Endothelial cell of umbilical vein (primary cell): ENCODE results near the gene BTAF1. TPM values are rescaled to one million over a fixed set of nuclear protein-coding genes. Genes with fewer than 3 reads are reported as not detected.

Experiments
- BruUV-seq: library from RNA; stranded (reverse); fragments of 400-500 nt; replicated peaks from 2 replicates; lab custom pipeline; 2021; lab: Mats Ljungman, UMichigan
- CTCF ChIA-PET: fragments of 300-600, 350-600 bp; sonication (Branson Sonifier 250); formaldehyde crosslinking; loops from one replicate; lab custom pipeline; 2021; ENCODE audit warnings: antibody characterized with exemption, inconsistent platforms; lab: Charles Lee
- POLR2A ChIA-PET: fragments of 300-600, 350-600 bp; sonication (Branson Sonifier 250); formaldehyde crosslinking; loops from one replicate; lab custom pipeline; 2021; ENCODE audit warnings: antibody characterized with exemption, inconsistent platforms; lab: Charles Lee
- DNase-seq: peaks from one replicate; pipeline ENCODE4 v3.0.0-alpha.2; 2011; ENCODE audit warnings: low read depth, low spot score
- FAIRE-seq: peaks from 2 replicates; lab custom pipeline; 2011; peaks lifted over from hg19 to GRCh38; lab: Jason Lieb, UNC
- H2AFZ ChIP-seq: 2 replicates; pipeline ENCODE4 v1.6.0; 2012; ENCODE audit warnings: low read depth, low read length, control low read depth, inconsistent platforms
- H3K27ac ChIP-seq: 2 replicates; pipeline ENCODE4 v1.5.1; 2011; ENCODE audit warnings: low read depth, mild to moderate bottlenecking, control low read depth, low read length, moderate library complexity; ENCODE audit not compliant: insufficient read depth
- H3K27me3 ChIP-seq, 2 experiments: 2 replicates each; pipeline versions ENCODE4 v1.6.0 to v1.6.1; 2011; ENCODE audit warnings: low read length in 2 of 2, mixed read lengths in 1 of 2; ENCODE audit not compliant: control insufficient read depth in 2 of 2, insufficient read depth in 2 of 2
- H3K36me3 ChIP-seq, 2 experiments: 2 replicates in 1 of 2; 3 replicates in 1 of 2; pipeline ENCODE4 v1.5.1; 2011; ENCODE audit warnings: low read length in 2 of 2, mild to moderate bottlenecking in 1 of 2, moderate library complexity in 1 of 2; ENCODE audit not compliant: control insufficient read depth in 2 of 2, insufficient read depth in 2 of 2; ENCODE audit errors: extremely low read depth in 1 of 2
- H3K4me1 ChIP-seq: 3 replicates; pipeline ENCODE4 v1.5.1; 2011; ENCODE audit warnings: mild to moderate bottlenecking, low read length; ENCODE audit not compliant: control insufficient read depth, insufficient read depth; ENCODE audit errors: extremely low read depth
- H3K4me2 ChIP-seq: 2 replicates; pipeline ENCODE4 v1.6.1; 2011; ENCODE audit warnings: low read length, control low read depth, mixed read lengths; ENCODE audit not compliant: insufficient read depth
- H3K4me3 ChIP-seq, 3 experiments: fragments of 200-600 bp in 1 of 3; sonication (generic), shearing (Covaris generic) in 1 of 3; replicated peaks in 1 of 3; 2 replicates each; pipeline ENCODE4 v1.5.1; 2011 to 2016; ENCODE audit warnings: control low read depth in 3 of 3, low read length in 3 of 3, mild to moderate bottlenecking in 2 of 3, inconsistent platforms in 1 of 3, low read depth in 1 of 3, moderate library complexity in 1 of 3; ENCODE audit not compliant: insufficient read depth in 1 of 3
- H3K79me2 ChIP-seq: 2 replicates; pipeline ENCODE4 v1.6.0; 2012; ENCODE audit warnings: low read length, inconsistent platforms; ENCODE audit not compliant: control insufficient read depth, insufficient read depth
- H3K9ac ChIP-seq: replicated peaks from 2 replicates; pipeline ENCODE3; 2011; ENCODE audit warnings: low read length, control low read depth; ENCODE audit not compliant: insufficient read depth; ENCODE audit errors: extremely low read depth
- H3K9me1 ChIP-seq: replicated peaks from 3 replicates; pipeline ENCODE4 v1.6.0; 2011; ENCODE audit warnings: mild to moderate bottlenecking, low read length; ENCODE audit not compliant: control insufficient read depth, insufficient read depth; ENCODE audit errors: extremely low read depth
- H3K9me3 ChIP-seq: replicated peaks from 2 replicates; pipeline ENCODE4 v1.5.1; 2012; ENCODE audit warnings: low read length, inconsistent platforms; ENCODE audit not compliant: control insufficient read depth, insufficient read depth
- H4K20me1 ChIP-seq: replicated peaks from 2 replicates; pipeline ENCODE3; 2011; ENCODE audit warnings: mild to moderate bottlenecking, low read length; ENCODE audit not compliant: control insufficient read depth, insufficient read depth; ENCODE audit errors: extremely low read depth
- CTCF ChIP-seq, 2 donors: IDR thresholded peaks; 1 replicate in 1 of 2; 2 replicates in 1 of 2; pipeline ENCODE4 v1.5.1; 2011; ENCODE audit warnings: low read length in 2 of 2, mild to moderate bottlenecking in 2 of 2, moderate library complexity in 2 of 2, control low read depth in 1 of 2, inconsistent platforms in 1 of 2, low read depth in 1 of 2; ENCODE audit not compliant: insufficient read depth in 1 of 2; ENCODE audit errors: extremely low read depth in 1 of 2
- EZH2 ChIP-seq: IDR thresholded peaks from 2 replicates; pipeline ENCODE4 v1.6.1; 2012; ENCODE audit warnings: borderline replicate concordance, low read depth, mild to moderate bottlenecking, moderate library complexity, low read length, inconsistent platforms; ENCODE audit not compliant: severe bottlenecking
- FOS ChIP-seq: IDR thresholded peaks from 2 replicates; pipeline ENCODE4 v1.6.1; 2011; ENCODE audit warnings: mild to moderate bottlenecking, low read length, moderate library complexity, borderline replicate concordance; ENCODE audit not compliant: insufficient read depth
- GATA2 ChIP-seq: IDR thresholded peaks from 2 replicates; pipeline ENCODE4 v1.7.0; 2011; ENCODE audit warnings: low read depth, mild to moderate bottlenecking, moderate library complexity, mixed read lengths, low read length; ENCODE audit not compliant: insufficient read length, insufficient read depth
- JUN ChIP-seq: IDR thresholded peaks from 2 replicates; pipeline ENCODE4 v1.6.1; 2011; ENCODE audit warnings: borderline replicate concordance, low read depth; ENCODE audit not compliant: insufficient read length, insufficient read depth
- MAX ChIP-seq: IDR thresholded peaks from 2 replicates; pipeline ENCODE4 v1.6.1; 2011; ENCODE audit not compliant: insufficient read depth, insufficient read length
- MYC ChIP-seq: IDR thresholded peaks from one replicate; pipeline ENCODE4 v1.6.1; 2011; ENCODE audit warnings: mild to moderate bottlenecking, low read depth, low read length
- POLR2A ChIP-seq: IDR thresholded peaks from 2 replicates; pipeline ENCODE4 v1.6.1; 2012; ENCODE audit warnings: low read depth, mild to moderate bottlenecking, control low read depth, low read length
- POLR2AphosphoS5 ChIP-seq: IDR thresholded peaks from 2 replicates; pipeline ENCODE4 v1.6.1; 2012; ENCODE audit warnings: low read depth, mild to moderate bottlenecking, control low read depth, low read length, moderate library complexity; ENCODE audit not compliant: insufficient read depth
- dilution Hi-C: fragments of 300-500 bp; cut with MboI; formaldehyde crosslinking; loops from one replicate; pipeline ENCODE4 v1.15.0; 2019; ENCODE audit warnings: low sequenced_read_pairs; ENCODE audit not compliant: extremely low pct_ligation_motif_present
- intact Hi-C: fragments of 100-400 bp; cut with micrococcal nuclease; formaldehyde crosslinking; loops from one replicate; pipeline ENCODE4 v1.10.0; 2022
- polyA plus RNA-seq, 4 experiments: library from polyadenylated mRNA; depleted of rRNA in 3 of 4; stranded (reverse) in 3 of 4; unstranded in 1 of 4; fragments of >200 nt; gene quantifications; 2 replicates each; pipeline versions ENCODE4 v1.2.1 to v1.2.3, GENCODE V29; 2011 to 2012; ENCODE audit warnings: missing spikeins in 1 of 4
- total RNA-seq: library from RNA; stranded (reverse); gene quantifications from 2 replicates; pipeline ENCODE4 v1.2.3, GENCODE V29; 2021

The BTAF1 gene
- total and polyA plus RNA-seq, 2 donors (not counting 3 experiments of a cell fraction or from before 2014, with no cell fraction given), result 9.9 to 23.1 TPM

- no TSS peak for BruUV-seq
- intact Hi-C loops, result no loop called here
Observed at GRCh38 chr10:91932737-91933136, 9.2 kb downstream of the BTAF1 start.

GRCh38 chr10:91935886-91936285, 12.3 kb downstream of the BTAF1 start:
- H3K9me1 ChIP-seq, result no peaks in the 10 kb centered on the region
- ChIA-PET POLR2A (no interaction called here), CTCF (interaction anchor here (0.5 to 1.2 kb wide), 2 partner anchors 12 to 317 kb away, joined by 4 read pairs; partner anchors contain the start of gene BTAF1)
- H3K9me3 ChIP-seq, result no peaks in the 10 kb centered on the region
- peaks cover 59% of the 10 kb centered on the region for H3K79me2 ChIP-seq
- intact Hi-C loops (no loop called here), dilution Hi-C loops (no loop called here)
- H2AFZ ChIP-seq, result no peak overlapping the region
- H3K4me2 ChIP-seq, result no peak overlapping the region
- H3K27ac ChIP-seq, result no peak overlapping the region
- H3K36me3 ChIP-seq, result peaks cover 3 to 7% of the 10 kb centered on the region in 2 experiments
- no peaks in the 10 kb centered on the region for H3K27me3 ChIP-seq
- no peaks in the 10 kb centered on the region for H3K4me1 ChIP-seq
- H3K9ac ChIP-seq, result no peak overlapping the region
- H4K20me1 ChIP-seq, result no peaks in the 10 kb centered on the region
- BruUV-seq, result no TSS peak
- no peak for FAIRE-seq
- H3K4me3 ChIP-seq, result no peak overlapping the region
- no peak for DNase-seq
- TF ChIP-seq CTCF (IDR thresholded peaks at IDR 0.05; ENCODE audit: extremely low read depth in 1 of 2, insufficient read depth in 1 of 2, low read depth in 1 of 2, low read length in 2 of 2) (no peak), MAX (no peak), POLR2A (no peak), FOS (no peak), MYC (no peak), GATA2 (no peak), EZH2 (no peak)

More at GRCh38 chr10:91932737-91933136, 9.2 kb downstream of the BTAF1 start:
- FAIRE-seq (no peak), DNase-seq (no peak)
- CTCF ChIA-PET, result interaction anchor here (1.6 to 1.7 kb wide), 2 partner anchors 9 to 20 kb away, joined by 4 to 7 read pairs; partner anchors contain the start of gene BTAF1
- Histone ChIP-seq H3K4me2 (no peak overlapping the region), H3K9ac (no peak overlapping the region), H3K4me1 (peaks cover 8% of the 10 kb centered on the region), H3K9me1 (no peaks in the 10 kb centered on the region), H3K36me3 (peaks cover 3 to 7% of the 10 kb centered on the region in 2 experiments), H3K79me2 (peaks cover 64% of the 10 kb centered on the region), H3K9me3 (no peaks in the 10 kb centered on the region), H3K27ac (no peak overlapping the region), H4K20me1 (peaks cover 2% of the 10 kb centered on the region), H3K27me3 (no peaks in the 10 kb centered on the region), H3K4me3 (no peak overlapping the region), H2AFZ (no peak overlapping the region)
- POLR2A ChIA-PET, result no interaction called here
- dilution Hi-C loops, result no loop called here
- TF ChIP-seq EZH2 (no peak), POLR2AphosphoS5 (no peak), POLR2A (no peak), MYC (no peak), JUN (no peak), GATA2 (no peak)
